Neuronal stem cell (in vitro differentiated cells): Measurements from ENCODE around the gene NRIP3.
A peak's percentile ranks its signal among the peaks of the same experiment; 100 is the strongest.

Experiments
- DNase-seq: peaks from one replicate; pipeline ENCODE4 v3.0.0-alpha.2; 2013; ENCODE audit warnings: low spot score
- H2AFZ ChIP-seq: one replicate; pipeline ENCODE4 v1.6.1; 2013; ENCODE audit warnings: mild to moderate bottlenecking, low read length, inconsistent platforms
- H2AK5ac ChIP-seq: 2 replicates; pipeline ENCODE4 v1.6.1; 2013; ENCODE audit warnings: low read depth, mild to moderate bottlenecking, inconsistent platforms, low read length, moderate library complexity, mixed read lengths
- H2BK120ac ChIP-seq: 2 replicates; pipeline ENCODE4 v1.6.1; 2013; ENCODE audit warnings: low read depth, mild to moderate bottlenecking, inconsistent platforms, low read length, moderate library complexity, mixed read lengths
- H2BK12ac ChIP-seq: one replicate; pipeline ENCODE4 v1.6.1; 2013; ENCODE audit warnings: low read length, inconsistent platforms
- H2BK15ac ChIP-seq: 2 replicates; pipeline ENCODE4 v1.6.1; 2013; ENCODE audit warnings: mild to moderate bottlenecking, low read length, inconsistent platforms, mixed read lengths
- H2BK5ac ChIP-seq: one replicate; pipeline ENCODE4 v1.6.1; 2013; ENCODE audit warnings: inconsistent platforms, mild to moderate bottlenecking, low read length, moderate library complexity
- H3K14ac ChIP-seq: one replicate; pipeline ENCODE4 v1.6.1; 2013; ENCODE audit warnings: low read length, inconsistent platforms
- H3K18ac ChIP-seq: 2 replicates; pipeline ENCODE4 v1.6.1; 2013; ENCODE audit warnings: low read length, inconsistent platforms
- H3K23ac ChIP-seq: 2 replicates; pipeline ENCODE4 v1.6.1; 2013; ENCODE audit warnings: low read depth, mild to moderate bottlenecking, mixed read lengths, low read length, inconsistent platforms; ENCODE audit not compliant: poor library complexity
- H3K27ac ChIP-seq: replicated peaks from 3 replicates; pipeline ENCODE4 v1.5.1; 2013; ENCODE audit warnings: low read length, inconsistent platforms
- H3K27me3 ChIP-seq, 3 experiments: 2 replicates each; pipeline ENCODE4 v1.6.1; 2013; ENCODE audit warnings: low read length in 3 of 3, mild to moderate bottlenecking in 2 of 3, inconsistent platforms in 1 of 3, low read depth in 1 of 3, mixed read lengths in 1 of 3, moderate library complexity in 1 of 3; ENCODE audit not compliant: control insufficient read depth in 3 of 3, insufficient read depth in 3 of 3
- H3K36me3 ChIP-seq, 2 donors: replicated peaks in 1 of 2; 2 replicates each; pipeline ENCODE4 v1.6.1; 2013; ENCODE audit warnings: low read length in 2 of 2; ENCODE audit not compliant: control insufficient read depth in 2 of 2, insufficient read depth in 2 of 2
- H3K4ac ChIP-seq: 2 replicates; pipeline ENCODE4 v1.6.1; 2013; ENCODE audit warnings: inconsistent platforms, mild to moderate bottlenecking, low read length, moderate library complexity
- H3K4me1 ChIP-seq, 2 donors: 1 replicate in 1 of 2; 2 replicates in 1 of 2; pipeline ENCODE4 v1.6.1; 2013; ENCODE audit warnings: low read length in 2 of 2, low read depth in 1 of 2; ENCODE audit not compliant: control insufficient read depth in 2 of 2, insufficient read depth in 1 of 2
- H3K4me2 ChIP-seq: one replicate; pipeline ENCODE4 v1.6.1; 2013; ENCODE audit warnings: mild to moderate bottlenecking, low read length, inconsistent platforms; ENCODE audit not compliant: insufficient read depth, poor library complexity, severe bottlenecking
- H3K4me3 ChIP-seq, 2 donors: 2 replicates each; pipeline ENCODE4 v1.5.1; 2013; ENCODE audit warnings: low read length in 2 of 2, mild to moderate bottlenecking in 2 of 2, inconsistent platforms in 1 of 2, moderate library complexity in 1 of 2
- H3K79me1 ChIP-seq: one replicate; pipeline ENCODE4 v1.6.1; 2013; ENCODE audit warnings: low read depth, mild to moderate bottlenecking, inconsistent platforms, low read length, moderate library complexity
- H3K9ac ChIP-seq: one replicate; pipeline ENCODE4 v1.6.1; 2013; ENCODE audit warnings: mild to moderate bottlenecking, low read depth, low read length, inconsistent platforms; ENCODE audit not compliant: poor library complexity
- H3K9me3 ChIP-seq, 2 donors: replicated peaks in 1 of 2; 2 replicates each; pipeline versions ENCODE3 to v1.6.1; 2013; ENCODE audit warnings: low read length in 2 of 2, mild to moderate bottlenecking in 2 of 2, inconsistent platforms in 1 of 2, low read depth in 1 of 2, mixed read lengths in 1 of 2, moderate library complexity in 1 of 2; ENCODE audit not compliant: control insufficient read depth in 2 of 2, insufficient read depth in 1 of 2
- H4K8ac ChIP-seq: one replicate; pipeline ENCODE4 v1.6.1; 2013; ENCODE audit warnings: low read depth, mild to moderate bottlenecking, inconsistent platforms, low read length, moderate library complexity
- H4K91ac ChIP-seq: one replicate; pipeline ENCODE4 v1.6.1; 2013; ENCODE audit warnings: low read length, low read depth, mild to moderate bottlenecking, inconsistent platforms; ENCODE audit not compliant: poor library complexity
- WGBS, 2 donors: extraction: QIAGEN DNeasy Blood & Tissue Kit; methylation state at CpG; one replicate each; pipeline ENCODE4 v1.1.7; 2013; ENCODE audit warnings: missing lambda C conversion rate in 2 of 2, mixed read lengths in 1 of 2; ENCODE audit not compliant: insufficient read length in 2 of 2, insufficient replicate concordance in 1 of 2; ENCODE audit errors: extremely low coverage in 2 of 2; 5-methylcytosine and 5-hydroxymethylcytosine counted together

Gene NRIP3

GRCh38 chr11:9039863-9040262 lies 36.1 kb upstream of the NRIP3 start:
- peak overlapping the region; percentile 51 for H3K14ac ChIP-seq
- WGBS, 2 donors, result no CpG with 5 or more reads among the region's 19 CpGs

GRCh38 chr11:9039198-9039597 lies 35.4 kb upstream of the NRIP3 start:
- Histone ChIP-seq H3K4ac (no peak overlapping the region), H3K36me3 (no peaks in the 10 kb centered on the region), H3K14ac (no peak overlapping the region), H3K4me3 (no peak overlapping the region), H2AFZ (no peak overlapping the region), H2BK120ac (no peak overlapping the region), H2BK12ac (no peak overlapping the region), H3K23ac (no peak overlapping the region), H3K9me3 (peaks cover 2 to 18% of the 10 kb centered on the region in 2 donors), H3K27ac (no peak overlapping the region), H2BK5ac (peak overlapping the region; percentile 0), H2BK15ac (no peak overlapping the region), H3K4me1 (peaks cover 7 to 14% of the 10 kb centered on the region in 2 donors), H3K4me2 (no peak overlapping the region), H3K27me3 (peaks cover 0 to 18% (median 0%) of the 10 kb centered on the region in 3 experiments), H3K18ac (no peak overlapping the region), H4K91ac (no peak overlapping the region), H4K8ac (no peak overlapping the region), H3K9ac (no peak overlapping the region), H3K79me1 (no peaks in the 10 kb centered on the region), H2AK5ac (peak overlapping the region; percentile 4)
- DNase-seq, result no peak
- no CpG with 5 or more reads among the region's 9 CpGs for WGBS, 2 donors

More at GRCh38 chr11:9039863-9040262, 36.1 kb upstream of the NRIP3 start:
- no peak for DNase-seq
- Histone ChIP-seq H2BK12ac (peak overlapping the region; percentile 92), H3K27ac (no peak overlapping the region), H3K23ac (no peak overlapping the region), H3K27me3 (peaks cover 0 to 24% (median 0%) of the 10 kb centered on the region in 3 experiments), H2AK5ac (peak overlapping the region; percentile 97), H4K8ac (no peak overlapping the region), H3K4me1 (peaks cover 7 to 17% of the 10 kb centered on the region in 2 donors), H2BK15ac (peak overlapping the region; percentile 69), H3K79me1 (no peaks in the 10 kb centered on the region), H3K9ac (no peak overlapping the region), H2BK120ac (no peak overlapping the region), H4K91ac (peak overlapping the region; percentile 56), H3K4ac (no peak overlapping the region), H3K36me3 (no peaks in the 10 kb centered on the region), H3K9me3 (peaks cover 2 to 18% of the 10 kb centered on the region in 2 donors), H3K4me2 (no peak overlapping the region), H2AFZ (no peak overlapping the region), H2BK5ac (peak overlapping the region; percentile 0), H3K18ac (peak overlapping the region; percentile 92), H3K4me3 (no peak overlapping the region)

GRCh38 chr11:9038541-9038940 lies 34.7 kb upstream of the NRIP3 start:
- no peak overlapping the region for H3K18ac ChIP-seq
- H3K4me1 ChIP-seq, result peaks cover 7 to 14% of the 10 kb centered on the region in 2 donors

GRCh38 chr11:9037963-9038362 lies 34.2 kb upstream of the NRIP3 start:
- Histone ChIP-seq H3K27me3 (peaks cover 0 to 20% (median 0%) of the 10 kb centered on the region in 3 experiments), H2BK120ac (no peak overlapping the region), H3K4me1 (peaks cover 7 to 14% of the 10 kb centered on the region in 2 donors), H3K14ac (no peak overlapping the region), H3K79me1 (no peaks in the 10 kb centered on the region), H4K91ac (no peak overlapping the region), H2AK5ac (no peak overlapping the region), H2BK12ac (no peak overlapping the region), H3K4ac (no peak overlapping the region), H3K9ac (no peak overlapping the region), H3K27ac (peak overlapping the region; percentile 94), H2BK15ac (no peak overlapping the region), H3K4me2 (no peak overlapping the region), H3K4me3 (no peak overlapping the region), H2AFZ (peak overlapping the region; percentile 89), H3K36me3 (no peaks in the 10 kb centered on the region), H3K23ac (no peak overlapping the region), H2BK5ac (no peak overlapping the region), H3K9me3 (peaks cover 2 to 18% of the 10 kb centered on the region in 2 donors), H3K18ac (no peak overlapping the region), H4K8ac (no peak overlapping the region)
- WGBS, 2 donors, result no CpG with 5 or more reads among the region's 1 CpG
- DNase-seq, result no peak

More at GRCh38 chr11:9038541-9038940, 34.7 kb upstream of the NRIP3 start:
- H3K4me3 ChIP-seq, result no peak overlapping the region
- H3K9ac ChIP-seq, result no peak overlapping the region
- no peak overlapping the region for H2BK120ac ChIP-seq
- H3K14ac ChIP-seq, result no peak overlapping the region
- no peak overlapping the region for H3K4ac ChIP-seq
- H3K23ac ChIP-seq, result no peak overlapping the region
- H3K27me3 ChIP-seq, result peaks cover 0 to 20% (median 0%) of the 10 kb centered on the region in 3 experiments
- no peak overlapping the region for H2AFZ ChIP-seq
- H3K36me3 ChIP-seq, result no peaks in the 10 kb centered on the region
- H4K91ac ChIP-seq, result no peak overlapping the region
- H3K79me1 ChIP-seq, result no peaks in the 10 kb centered on the region
- H2BK15ac ChIP-seq, result no peak overlapping the region
- no peak overlapping the region for H2BK12ac ChIP-seq
- no peak overlapping the region for H2BK5ac ChIP-seq
- peaks cover 2 to 18% of the 10 kb centered on the region in 2 donors for H3K9me3 ChIP-seq
- H3K27ac ChIP-seq, result peak overlapping the region; percentile 94
- no peak overlapping the region for H2AK5ac ChIP-seq
- DNase-seq, result no peak
- H3K4me2 ChIP-seq, result no peak overlapping the region
- WGBS, 2 donors, result no CpG with 5 or more reads among the region's 3 CpGs
- H4K8ac ChIP-seq, result no peak overlapping the region
